NCI-H2029 treated with DMSO at 0.1 percent for 48 hours (cell line): Measurements from ENCODE around the gene UNC13A.

Experiments used
- DNase-seq: peaks from one replicate; lab custom pipeline; 2025; lab: John Stamatoyannopoulos, UW

The UNC13A gene

DNA sequence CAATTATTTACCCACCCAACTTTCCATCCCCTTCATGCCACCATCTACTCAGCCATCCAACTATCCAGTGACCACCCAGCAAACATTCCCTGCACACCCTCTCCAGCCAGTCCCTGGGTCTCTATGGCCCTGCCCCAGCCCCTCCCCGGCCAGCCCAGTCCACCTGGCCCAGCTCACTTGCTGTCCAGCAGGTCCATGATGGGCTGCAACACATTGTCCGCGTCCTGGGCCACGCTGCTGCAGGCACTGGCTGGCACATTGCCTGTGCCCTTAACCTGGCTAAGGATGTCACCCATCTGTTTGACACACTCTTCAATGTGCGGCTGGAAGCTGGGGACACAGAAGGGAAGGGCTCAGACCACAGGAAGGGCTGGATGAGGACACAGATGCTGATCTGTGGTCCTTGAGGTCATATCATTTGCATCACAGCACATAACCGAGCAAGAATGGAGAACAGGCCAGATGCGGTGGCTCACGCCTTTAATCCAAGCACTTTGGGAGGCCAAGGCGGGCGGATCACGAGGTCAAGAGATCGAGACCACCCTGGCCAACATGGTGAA lies 61.6 kb downstream of the UNC13A start:
- DNase-seq: no peak

DNA sequence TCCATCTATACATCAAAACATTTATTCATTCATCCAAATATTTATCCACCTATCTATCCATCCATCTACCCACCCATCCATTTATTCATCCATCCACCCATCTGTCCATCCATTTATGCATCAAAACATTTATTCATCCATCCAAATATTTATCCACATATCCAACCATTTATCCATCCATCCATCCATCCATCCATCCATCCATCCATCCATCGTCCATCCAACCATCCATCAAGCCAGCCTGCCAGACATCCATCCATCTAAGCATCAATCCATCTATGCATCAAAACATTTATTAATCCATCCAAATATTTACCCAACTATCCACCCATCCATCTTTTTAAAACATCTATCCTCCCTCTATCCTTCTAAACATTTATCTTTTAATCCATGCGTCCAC lies 62.2 kb downstream of the UNC13A start:
- DNase-seq: no peak

DNA sequence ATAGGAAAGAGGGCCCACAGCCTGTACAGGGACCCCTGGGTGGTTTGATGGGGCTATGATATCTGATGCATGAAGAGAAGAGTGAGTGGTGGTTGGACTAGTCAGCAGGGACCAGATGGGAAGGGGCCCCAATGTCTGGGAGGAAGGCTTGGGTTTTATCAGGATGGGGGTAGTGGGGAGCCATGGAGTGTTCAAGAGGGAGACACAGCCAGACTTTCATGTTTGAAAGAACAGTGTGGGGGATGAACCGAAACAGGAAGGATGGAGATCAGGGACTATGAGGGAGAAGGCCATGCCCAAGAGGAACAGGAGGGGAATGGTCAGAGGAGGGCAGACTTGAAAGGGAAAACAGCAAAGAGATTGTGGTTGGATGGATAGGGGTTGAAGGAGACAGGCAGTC lies 63.1 kb downstream of the UNC13A start:
- DNase-seq: no peak

DNA sequence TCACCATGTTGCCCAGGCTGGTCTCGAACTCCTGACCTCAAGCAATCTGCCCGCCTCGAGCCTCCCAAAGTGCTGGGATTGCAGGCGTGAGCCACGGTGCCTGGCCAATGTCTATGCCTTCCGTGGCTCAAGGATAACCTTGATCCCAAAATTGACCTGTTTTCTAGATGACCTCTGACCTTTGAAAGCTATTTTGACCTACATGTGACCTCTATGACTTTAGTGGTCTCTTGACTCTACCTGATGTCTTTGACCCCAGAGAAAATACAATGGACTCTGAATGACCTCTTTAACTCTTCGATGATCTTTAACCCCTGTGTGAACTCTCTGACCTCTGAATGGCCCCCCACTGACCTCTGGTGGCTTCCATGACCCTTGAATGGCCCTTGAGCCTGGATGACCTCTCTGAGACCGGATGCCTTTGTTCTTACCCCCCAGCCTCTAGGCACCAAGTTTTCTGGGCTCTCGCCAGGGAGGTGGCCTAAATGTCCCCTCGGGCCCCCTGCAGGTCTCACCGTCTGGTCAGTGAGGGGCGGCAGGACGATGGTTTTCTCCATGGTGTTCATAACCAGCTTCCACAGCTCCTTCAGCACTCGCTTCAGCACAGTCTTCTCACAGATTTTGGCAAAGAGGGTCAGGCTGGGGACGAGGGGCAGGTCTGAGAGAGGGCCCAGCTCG lies 63.7 kb downstream of the UNC13A start:
- DNase-seq: no peak

DNA sequence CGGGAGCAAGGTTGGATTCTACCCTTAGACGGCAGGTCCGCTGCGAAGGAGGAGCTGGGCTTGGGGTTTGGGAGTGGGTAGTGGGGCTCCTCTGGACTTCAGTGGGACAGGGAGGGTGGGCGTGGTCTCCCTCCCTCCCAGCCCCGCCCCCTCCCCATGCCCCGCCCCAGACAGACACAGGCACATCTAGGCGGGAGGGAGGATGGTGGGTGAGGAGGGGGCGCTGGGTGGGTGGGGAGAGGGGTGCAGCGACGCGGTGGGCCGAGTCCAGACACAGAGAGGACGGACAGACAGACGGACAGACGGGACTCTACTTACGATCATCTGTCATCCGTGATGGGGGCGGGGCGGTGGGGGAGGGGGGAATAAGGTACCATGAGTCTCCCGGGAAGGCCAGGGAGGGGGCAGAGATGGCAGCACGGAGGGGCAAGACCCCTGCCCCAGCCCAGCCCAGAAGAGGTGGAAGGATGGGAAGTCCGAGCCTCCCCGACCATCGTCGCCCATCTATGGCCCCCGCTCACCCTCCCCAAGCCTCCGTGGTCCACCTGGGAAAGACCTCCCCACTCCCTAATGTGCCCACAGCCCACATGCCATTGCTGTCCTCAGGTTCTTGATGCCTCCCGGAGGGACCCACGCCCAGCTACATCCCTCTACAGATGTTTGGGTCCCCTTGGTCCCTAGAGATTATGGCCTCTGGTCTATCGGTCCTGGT lies 64.8 kb downstream of the UNC13A start:
- DNase-seq: no peak

DNA sequence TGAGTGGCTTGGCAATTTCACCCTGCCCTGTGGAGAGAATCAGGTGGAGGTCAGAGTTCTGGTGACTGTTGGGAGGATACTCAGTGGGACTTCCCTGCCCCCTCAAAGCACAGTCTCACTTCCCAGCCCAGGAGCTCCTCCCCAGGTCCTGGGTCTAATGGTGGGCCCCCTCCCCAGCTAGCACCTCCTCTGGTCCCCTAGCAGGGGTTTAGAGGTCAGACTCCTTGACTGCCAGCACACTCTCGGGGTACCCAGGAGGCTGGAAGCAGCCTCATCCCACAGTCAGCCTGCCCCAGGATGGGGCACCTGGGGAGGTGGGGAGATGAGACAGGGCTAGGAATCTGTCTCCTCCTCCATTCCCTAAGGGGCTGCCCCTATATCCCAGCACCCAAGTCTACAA lies 67.5 kb downstream of the UNC13A start:
- DNase-seq: no peak

DNA sequence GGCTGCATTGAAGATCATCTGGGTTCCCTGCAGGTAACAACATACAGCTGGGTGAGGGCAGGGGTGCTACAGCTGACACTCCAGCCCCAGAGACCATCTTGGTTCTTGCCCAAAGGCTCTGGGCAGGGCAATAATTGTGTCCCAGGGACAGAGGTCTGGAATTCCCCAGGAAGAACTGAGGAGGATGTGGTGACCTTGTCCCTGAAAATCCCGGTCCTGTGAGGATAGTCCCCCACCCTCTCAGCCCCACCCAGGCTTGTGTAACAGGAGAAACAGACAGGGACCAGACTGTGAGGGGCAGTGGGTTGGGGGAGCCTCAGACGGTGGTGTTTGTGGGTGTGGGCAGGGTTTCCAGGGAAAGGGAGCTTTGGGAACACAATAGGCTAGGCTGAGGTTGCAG lies 69.2 kb downstream of the UNC13A start:
- no peak for DNase-seq

DNA sequence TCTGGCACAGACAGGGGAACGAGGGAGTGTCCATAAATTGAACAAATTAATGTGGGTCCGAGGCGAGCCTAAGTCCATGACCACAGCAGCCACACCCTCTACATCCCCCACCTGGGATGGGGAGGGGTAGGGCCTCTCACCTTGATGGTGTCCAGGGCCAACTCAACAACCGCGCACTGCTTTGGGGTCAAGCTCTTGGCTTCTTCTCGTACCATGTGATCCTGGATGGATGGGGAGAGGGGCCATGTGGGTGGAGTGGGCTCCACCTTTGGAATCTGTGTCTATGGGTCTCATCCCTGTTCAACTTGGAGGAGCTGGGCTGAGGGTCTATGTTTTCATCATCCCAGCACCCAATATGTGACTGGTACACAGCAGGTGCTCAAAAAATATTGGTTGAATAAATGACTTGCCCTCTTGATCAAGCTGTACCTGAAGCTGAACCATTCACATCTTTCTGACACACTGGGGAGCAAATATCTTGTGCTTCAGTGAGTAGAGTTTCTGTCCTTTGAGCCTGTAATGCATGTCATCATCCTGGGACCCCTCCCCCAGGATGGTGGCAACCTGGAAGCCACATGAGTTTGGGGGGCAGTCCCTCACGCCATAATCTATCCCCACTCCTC lies 69.8 kb downstream of the UNC13A start:
- no peak for DNase-seq

DNA sequence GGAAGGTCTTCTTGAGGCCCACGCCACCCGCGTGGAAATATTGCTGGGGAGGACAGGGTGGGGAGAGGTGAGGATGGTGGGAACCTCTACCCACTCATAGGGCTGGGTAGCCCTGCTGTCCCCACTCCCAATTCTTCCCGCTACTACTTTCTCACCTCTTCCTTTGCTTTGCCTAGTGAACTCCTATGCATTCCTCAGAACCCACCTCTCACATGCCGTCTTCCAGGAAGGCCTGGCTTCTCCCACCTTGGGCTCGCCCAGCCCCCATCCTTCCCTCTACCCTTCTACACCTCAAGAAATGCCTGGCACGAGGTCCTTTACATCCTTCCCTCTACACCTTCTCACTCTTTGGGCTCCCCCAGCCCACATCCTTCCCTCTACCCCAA lies 70.4 kb downstream of the UNC13A start:
- no peak for DNase-seq

DNA sequence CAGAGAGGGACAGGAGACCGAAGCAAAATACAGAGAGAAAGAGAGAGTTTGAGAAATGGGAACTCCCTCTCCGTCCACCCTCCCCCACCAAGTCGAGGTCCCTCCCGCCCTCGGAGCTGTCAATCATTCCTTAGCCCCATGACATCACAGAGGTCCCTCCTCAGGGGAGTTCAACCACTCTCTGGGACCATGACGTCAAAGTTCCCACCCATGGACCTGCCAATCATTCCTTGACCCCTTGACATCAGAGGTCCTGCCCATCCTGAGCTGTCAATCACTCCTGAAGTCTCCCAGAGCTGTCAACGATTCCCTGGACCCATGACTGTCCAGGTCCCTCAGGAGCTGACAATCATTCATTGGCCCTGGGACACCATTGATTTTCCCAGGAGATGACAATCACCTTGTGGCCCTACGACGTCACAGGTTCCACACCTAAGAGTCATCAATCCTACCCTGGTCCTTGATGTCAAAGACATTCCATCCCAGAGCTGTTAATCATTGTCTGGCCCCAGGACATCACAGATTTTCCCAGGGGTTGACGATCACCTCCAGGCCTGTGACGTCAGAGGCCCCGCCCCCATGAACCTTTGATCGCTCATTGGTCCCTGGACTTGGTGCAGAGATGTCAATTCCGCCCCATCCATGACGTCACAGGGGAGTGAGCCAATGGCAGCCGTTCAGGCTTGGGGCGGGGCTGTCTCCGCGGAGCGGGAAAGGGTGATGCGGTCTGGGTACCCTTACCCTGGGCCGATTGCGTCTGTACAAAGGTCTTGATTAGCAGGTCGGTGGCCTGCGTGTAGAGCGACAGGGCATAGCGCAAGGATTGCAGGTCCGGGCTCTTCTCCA lies 71.0 kb downstream of the UNC13A start:
- no peak for DNase-seq

DNA sequence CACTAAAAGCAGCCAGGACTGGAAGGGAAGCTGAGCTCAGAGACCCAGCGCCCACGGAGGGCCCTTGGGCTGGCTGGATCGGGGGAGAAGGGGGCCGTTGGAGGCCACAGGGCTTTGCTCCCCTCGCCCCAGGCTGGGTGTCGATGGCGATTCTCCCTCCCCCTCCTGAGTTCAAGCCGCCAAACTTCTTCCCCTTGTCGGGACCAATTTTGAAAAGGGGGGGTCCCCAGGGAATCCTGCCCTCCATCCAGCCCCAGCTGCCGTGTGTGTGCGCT lies 71.5 kb downstream of the UNC13A start:
- no peak for DNase-seq

DNA sequence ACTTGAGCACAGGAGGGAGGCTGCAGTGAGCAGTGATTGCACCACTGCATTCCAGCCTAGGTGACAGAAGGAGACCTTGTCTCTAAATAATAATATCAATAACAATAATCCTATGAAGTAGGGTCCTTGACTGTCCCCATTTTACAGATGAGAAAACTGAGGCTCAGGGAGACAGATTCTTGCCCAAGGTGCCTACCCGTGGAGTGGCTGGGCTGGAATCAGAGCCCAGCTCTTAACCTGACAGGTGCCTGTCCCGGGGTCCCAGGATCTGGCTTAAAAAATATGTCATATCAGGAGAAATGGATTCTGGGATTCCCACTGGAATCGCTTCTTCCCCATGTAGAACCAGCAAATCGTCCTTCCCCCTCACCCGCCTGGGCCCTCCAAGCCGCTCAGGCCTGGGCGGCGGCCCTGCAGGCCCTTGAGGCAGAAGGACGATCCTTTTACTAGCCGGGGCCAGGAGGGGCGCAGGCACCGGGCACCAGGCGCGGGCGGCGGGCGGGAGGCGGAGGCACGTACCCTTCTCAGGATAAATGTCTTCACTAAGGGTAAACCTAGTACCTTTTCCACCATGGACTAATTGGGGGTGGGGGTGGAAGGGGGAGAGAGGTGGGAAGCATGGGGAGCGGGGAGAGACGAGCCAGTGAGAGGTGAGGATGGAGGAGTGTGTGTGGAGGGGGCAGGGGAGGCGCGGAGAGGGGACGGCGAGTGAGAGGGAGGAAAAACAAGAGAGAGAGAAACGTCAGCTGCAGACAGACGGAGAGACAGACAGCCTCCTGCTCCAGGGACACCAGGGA lies 72.1 kb downstream of the UNC13A start:
- no peak for DNase-seq

DNA sequence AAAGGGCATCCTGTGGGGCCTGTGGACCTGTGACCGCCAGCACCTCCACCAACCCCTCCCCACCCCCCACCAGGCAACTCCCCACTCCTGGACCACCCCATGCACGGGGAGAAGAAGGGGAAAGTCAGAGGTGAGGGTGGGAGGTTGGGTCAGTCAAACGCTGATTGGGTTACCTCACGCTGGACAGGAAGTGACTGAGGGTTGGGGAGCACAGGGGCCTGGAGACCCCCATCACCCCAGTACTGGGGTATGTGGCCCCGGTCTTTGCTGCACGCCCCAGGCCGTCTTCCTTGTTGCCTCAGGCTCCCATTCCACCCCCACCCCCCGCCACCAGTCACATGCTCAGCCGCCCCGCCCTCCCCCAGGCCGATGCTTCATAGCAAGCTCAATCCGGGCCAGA lies 73.7 kb downstream of the UNC13A start:
- DNase-seq: no peak

DNA sequence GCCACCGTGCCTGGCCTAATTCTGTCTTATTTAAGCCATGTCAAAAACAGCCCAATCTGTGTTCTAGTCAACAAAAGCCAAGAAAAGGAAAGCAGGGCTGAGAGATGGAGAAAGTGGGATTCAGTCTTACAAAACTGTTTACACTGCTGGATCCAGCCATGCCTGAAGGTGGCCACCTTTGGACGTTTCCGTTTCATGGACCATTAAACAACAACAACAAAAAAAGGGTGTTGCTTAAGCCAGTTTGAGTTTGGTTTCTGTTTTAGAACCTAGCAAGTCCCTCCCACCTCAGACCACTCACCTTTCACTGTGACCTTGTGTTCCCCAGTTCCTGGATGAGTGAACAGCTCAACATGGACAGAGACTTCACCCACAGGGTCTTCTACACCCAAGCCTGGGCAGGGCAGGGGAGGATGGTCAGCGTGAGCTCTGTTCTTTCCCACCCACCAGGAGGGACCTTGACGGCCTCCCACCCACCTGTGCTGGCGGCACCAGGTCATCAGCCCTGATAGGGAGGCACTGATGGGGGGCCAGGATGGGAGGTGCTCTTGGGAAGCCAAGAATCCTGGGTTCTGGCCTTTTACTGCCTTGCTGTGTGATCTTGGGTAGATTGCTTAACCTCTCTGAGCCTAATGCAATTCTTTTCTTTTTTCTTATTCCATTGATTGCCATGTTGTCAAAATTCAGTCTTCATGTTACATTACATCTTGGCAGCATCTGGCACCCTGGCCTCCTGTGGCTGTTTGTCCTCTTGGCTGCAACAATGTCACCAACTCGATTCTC lies 76.5 kb downstream of the UNC13A start:
- DNase-seq: no peak

DNA sequence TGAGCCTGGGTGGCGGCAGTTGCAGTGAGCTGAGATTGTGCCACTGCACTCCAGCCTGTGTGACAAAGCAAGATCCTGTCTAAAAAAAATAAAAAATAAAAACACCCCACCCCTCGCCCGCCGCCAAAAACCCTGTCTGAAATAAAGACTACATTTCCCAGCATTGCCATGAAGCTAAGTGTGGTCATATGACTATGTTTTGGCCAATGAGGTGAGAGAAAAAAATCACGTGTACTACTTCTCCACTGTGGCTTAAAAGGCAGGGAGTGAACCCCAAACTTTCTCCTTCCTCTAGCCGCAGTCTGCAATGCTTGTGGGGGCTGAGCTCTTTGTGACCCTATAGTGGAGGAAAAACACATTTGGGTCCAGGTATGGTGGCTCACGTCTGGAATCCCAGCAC lies 77.8 kb downstream of the UNC13A start:
- no peak for DNase-seq

DNA sequence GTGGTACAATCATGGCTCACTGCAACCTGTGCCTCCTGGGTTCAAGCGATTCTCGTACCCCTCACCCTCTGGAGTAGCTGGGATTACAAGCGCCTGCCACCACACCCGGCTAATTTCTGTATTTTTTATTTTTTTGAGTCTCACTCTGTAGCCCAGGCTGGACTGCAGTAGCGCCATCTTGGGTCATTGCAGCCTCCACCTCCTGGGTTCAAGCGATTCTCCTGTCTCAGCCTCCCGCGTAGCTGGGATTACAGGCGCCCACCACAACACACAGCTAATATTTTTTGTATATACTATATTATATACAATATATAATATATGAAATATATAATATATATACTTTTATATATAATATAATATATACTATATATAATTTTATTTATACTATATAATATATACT lies 80.2 kb downstream of the UNC13A start:
- no peak for DNase-seq

DNA sequence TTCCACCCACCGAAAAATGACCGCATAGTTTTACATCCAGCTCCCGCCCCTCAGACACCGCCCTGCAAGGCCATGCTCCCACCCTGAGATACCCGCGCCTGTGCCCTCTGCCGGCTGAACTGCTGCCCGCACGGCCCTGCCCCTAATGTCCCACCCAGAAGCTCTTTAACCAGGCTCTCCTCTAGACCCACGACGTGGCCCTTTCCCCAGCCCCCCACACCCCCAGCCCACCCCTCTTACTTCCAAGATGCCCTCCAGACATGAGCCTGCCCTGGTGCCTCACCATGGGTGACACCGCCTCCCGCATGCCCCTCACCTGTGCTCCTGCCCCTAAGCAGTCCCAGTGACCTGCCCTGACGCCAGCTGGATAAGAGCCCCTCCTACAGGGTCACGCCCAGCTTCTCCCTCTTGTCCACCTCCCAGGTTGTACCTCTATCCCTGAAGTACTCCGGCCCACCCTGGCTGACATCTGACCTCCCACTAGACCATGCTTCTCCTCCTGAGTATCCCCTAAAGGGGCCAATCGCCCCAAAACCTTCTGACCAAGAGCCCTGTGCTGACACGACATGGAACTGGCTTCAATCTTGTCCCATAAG lies 81.5 kb downstream of the UNC13A start:
- DNase-seq: no peak

DNA sequence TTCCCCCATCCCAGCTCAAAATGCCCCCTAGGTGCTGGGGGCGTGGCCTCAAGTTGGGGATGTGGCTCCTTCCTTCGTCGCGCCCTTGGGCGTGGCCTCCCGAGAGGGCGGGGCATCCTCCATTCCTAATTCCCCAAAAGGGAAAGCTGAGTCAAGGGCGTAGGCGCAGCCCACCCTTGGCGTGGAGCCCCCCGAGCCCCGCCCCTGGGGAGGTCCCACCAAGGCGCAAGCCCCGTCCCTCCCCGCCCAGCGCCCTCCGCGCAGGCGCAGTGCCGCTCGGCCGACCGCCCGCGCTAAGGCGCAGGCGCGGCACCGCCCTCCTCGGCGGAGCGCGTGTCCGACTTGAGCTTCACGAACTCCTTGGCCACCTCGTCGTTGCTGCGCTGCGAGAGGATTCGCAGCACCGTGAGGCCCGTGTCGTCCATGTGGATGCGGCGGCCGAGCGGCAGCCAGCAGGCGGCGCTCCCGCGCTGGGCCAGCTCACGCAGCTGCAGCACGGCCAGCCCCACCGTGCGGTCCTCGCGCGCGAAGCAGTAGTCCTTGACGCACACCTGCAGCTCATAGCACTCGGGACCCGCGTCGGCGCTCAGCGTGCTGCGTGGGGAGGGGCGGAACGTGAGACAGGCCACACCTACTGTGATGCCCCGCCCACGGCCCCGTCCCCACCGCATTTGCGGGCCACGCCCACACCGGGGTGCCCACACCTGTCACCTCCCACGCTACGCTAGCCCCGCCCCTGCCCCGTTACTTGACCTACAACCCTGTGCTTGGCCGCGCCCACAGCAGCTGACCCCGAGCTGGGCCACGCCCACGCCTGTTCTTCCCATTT lies 82.2 kb downstream of the UNC13A start:
- peak; percentile 47 for DNase-seq

DNA sequence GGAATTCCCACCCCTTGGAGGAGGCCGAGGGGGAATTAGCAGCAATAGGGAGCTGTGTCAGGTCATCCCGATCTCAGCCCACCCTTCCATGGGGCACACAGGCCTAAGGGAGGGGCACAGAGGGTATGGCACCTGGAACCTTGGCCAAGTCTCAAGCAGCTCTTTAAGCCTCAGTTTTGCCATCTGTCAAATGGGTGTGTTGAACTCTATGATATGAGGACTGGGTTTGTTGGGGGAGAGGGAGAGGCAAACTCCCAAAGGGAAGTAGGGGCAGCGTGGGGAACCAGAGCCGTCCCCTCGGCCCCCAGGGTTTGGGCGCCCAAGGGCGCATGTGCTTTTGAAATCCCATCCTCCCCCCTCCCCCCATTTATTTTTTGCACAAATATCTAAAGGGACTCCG lies 83.0 kb downstream of the UNC13A start:
- DNase-seq: no peak
